NCI-H1417 treated with DMSO at 0.1 percent for 48 hours (cell line): ENCODE results near the gene MAPKAPK3.
A peak's percentile ranks its signal among the peaks of the same experiment; 100 is the strongest.

Experiments used
- DNase-seq: peaks from one replicate; lab custom pipeline; 2025; lab: John Stamatoyannopoulos, UW

MAPKAPK3 gene

DNA sequence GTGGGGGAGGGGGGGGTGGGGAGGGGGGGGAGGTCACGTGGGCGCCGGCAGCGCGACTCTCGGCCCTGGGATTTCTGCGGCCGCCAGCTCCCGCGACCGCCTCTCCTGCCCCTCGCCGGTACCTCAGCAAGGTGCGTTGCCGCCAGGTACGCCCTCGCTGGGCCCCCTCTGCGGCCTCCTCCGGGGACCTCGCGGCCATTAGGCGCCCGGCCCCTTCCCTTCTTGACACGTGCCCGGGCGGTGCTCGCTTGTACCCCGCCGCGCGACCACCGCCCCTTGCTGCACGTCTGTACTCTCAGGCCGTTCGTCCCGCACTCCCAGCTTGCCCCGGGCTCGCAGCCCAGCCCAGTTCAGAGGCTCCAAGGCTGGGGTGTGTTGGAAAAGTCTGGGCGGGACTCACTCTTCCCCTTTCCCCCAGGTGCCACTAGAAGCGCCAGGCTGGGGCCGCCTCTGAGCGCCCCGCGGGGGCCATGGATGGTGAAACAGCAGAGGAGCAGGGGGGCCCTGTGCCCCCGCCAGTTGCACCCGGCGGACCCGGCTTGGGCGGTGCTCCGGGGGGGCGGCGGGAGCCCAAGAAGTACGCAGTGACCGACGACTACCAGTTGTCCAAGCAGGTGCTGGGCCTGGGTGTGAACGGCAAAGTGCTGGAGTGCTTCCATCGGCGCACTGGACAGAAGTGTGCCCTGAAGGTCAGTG lies at the start of gene MAPKAPK3:
MAPKAPK3 (plus strand) TSS at position 56 of the 696 bp plus-strand sequence; CDS start at position 471, 415 bp downstream.
- DNase-seq: no peak

GRCh38 chr3:50567386-50568167 lies 49.4 kb upstream of the MAPKAPK3 start, which contains the start of gene C3orf18:
Gene C3orf18, minus strand, starts transcription at chr3:50567747. Its CDS starts 2,048 bp downstream, at chr3:50565699.
- DNase-seq: peak; percentile 6

DNA sequence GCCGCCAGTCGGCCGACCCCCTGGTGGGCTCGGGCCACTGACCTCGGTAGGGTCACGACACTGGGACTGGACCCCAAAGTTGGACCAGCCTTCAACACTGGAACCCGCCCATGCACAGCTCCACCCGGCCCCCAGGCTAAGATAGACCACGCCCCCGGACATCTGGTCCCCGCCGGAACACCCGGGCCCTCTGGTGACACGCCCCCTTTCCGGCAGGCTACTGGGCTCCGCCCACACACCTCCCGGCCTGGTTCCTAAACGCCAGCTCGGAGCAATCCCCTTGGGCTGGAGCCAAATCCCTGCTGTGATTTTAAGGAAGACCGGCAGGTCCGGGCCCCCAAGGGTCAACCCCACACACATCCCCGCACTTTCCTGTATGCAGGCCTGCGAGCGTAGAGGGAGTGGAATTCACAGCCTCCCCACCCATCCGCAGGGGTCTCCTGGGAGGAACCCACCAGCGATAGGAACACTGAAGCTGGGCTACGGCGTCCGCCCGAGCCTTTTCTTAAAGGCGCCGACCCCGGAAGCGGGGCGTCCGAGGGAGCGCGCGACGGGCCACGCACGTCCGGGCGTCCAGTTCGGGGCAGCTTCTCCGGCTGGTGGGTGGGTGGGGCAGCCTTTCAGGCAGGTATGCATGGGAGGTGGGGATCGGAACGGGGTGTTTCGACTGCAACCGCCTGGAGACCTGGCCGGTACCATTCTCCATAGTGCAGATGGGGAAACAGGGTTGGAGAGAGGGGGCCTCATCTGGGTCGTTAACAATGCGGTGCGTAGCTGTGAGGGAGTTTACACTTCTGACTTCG lies 47.8 kb upstream of the MAPKAPK3 start, which contains the start of gene HEMK1:
HEMK1 (plus strand) TSS at position 576 of the 803 bp plus-strand sequence. CDS start 1,583 bp downstream, outside the sequence.
- DNase-seq: peak; percentile 57

DNA sequence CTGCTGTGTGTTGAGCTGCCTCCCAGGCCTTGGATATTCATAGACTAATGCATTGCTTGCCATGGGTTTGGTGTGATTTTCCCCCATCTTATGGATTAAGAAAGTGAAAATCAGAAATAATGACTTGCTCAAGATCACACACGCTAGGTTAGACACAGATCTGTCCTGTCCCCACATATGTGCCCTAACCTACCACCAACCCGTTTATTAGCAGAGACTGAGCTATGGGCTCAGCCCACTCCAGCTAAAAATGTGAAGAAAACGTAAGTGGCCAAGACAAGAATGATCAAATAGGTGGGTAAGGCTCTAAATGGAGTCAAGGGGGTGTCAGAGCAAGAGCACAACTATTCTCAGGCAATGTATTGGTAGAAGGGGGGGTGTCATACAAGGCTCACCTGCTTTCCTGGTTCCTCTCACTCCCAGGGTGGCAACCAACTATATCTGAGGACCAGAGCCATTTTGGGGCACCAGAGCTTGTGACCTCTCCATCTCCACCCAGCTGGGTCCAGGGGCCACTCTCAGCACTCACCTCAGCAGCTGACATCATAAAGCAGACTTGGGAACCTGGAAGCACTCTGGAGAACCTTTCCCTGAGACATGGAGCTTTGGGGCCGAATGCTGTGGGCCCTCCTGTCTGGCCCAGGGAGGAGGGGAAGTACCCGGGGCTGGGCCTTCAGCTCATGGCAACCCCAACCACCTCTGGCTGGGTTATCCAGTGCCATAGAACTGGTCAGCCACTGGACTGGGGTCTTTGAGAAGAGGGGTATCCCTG lies 46.3 kb upstream of the MAPKAPK3 start:
- no peak for DNase-seq

- DNase-seq: no peak
These were observed 45.5 kb upstream of the MAPKAPK3 start for GRCh38 chr3:50571486-50571885.

DNA sequence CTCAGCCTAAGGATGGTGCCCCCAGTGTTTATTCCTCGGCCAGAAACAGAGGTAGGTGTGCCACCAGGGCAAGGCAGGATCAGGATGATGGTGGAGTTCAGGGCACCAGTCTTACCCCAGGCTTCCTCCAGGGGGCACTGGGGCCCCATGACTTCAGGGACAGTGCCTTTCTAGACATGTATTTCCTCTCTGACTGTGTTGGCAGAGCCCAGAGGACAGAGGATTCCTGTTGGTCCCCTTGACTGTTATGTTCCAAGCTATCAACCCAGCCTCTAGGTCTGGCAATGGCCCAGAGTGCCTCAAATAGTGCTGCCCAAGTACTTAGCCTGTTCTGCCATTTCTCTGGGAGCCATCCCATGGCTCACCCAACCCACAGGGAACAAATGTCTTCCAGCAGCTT lies 44.8 kb upstream of the MAPKAPK3 start:
- DNase-seq: no peak

- DNase-seq: no peak
These were observed 44.1 kb upstream of the MAPKAPK3 start for GRCh38 chr3:50572801-50573371.

GRCh38 chr3:50573566-50574443 lies 43.1 kb upstream of the MAPKAPK3 start:
- DNase-seq: no peak

- DNase-seq: no peak
These were observed 42.5 kb upstream of the MAPKAPK3 start for GRCh38 chr3:50574444-50574831.

- no peak for DNase-seq
These were observed 41.6 kb upstream of the MAPKAPK3 start for GRCh38 chr3:50575372-50575771.

DNA sequence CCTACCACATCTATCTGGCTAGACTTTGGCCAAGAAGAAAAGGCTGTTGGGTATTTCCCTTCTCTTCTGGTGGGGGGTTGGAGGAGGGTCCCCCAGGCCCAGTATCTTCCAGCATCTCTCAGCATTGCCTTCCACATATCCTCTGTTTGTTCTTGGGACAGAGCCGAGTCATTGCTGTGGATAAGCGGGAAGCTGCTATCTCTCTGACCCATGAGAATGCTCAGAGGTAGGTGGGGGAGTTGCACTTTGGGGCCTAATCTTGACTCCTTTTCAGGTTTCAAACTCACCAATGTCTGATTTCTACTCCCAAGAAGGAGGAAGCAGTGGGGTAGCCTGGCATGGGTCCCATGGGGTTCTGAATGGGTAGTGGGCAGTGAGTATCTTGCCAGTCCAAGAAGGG lies 39.6 kb upstream of the MAPKAPK3 start:
- DNase-seq: no peak

- DNase-seq: no peak
These were observed 36.1 kb upstream of the MAPKAPK3 start for GRCh38 chr3:50580683-50581458.

DNA sequence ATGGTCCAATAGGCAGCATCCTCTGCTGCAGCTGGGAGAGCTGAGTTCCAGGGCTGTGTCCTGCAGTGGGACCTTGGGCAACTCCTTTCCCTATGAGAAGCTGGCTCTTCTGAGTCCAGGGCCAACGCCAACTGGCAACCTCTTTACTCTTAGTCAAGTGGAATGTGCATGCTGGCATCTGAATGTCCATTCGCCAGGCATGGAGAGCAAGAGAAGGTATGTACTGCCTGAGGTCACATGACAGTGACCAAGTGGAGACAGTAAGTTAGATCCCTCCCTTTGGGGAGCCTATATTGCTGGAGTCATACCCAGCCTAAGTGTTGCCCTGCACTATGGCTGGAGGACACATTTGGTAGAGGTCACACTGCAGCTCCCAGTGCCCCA lies 35.5 kb upstream of the MAPKAPK3 start:
- no peak for DNase-seq

DNA sequence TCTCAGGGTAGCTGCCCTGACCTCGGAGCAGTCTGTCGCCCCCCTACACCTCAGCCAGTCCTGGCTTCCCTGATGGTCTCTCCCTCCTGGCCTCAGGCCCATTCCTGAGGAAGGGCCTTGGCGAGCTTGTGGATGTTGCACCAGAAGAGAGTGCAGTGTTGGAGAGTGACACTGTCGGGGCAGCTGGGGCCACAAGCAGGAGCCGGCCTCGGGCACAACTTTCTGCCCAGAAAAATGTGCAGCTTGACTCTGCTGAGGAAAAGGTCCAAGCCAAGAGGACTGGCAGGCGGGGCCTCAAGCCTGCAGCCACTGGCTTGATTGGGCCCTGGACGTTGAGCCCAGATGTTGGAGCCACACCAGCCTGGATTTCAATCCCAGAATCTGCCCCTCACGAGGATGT lies 34.9 kb upstream of the MAPKAPK3 start:
- no peak for DNase-seq

- no peak for DNase-seq
These were observed 33.1 kb upstream of the MAPKAPK3 start for GRCh38 chr3:50583897-50584296.

- DNase-seq: no peak
These were observed 32.6 kb upstream of the MAPKAPK3 start for GRCh38 chr3:50584391-50584790.

GRCh38 chr3:50585919-50586762 lies 30.8 kb upstream of the MAPKAPK3 start:
- no peak for DNase-seq

GRCh38 chr3:50586763-50587070 lies 30.2 kb upstream of the MAPKAPK3 start:
- DNase-seq: no peak

DNA sequence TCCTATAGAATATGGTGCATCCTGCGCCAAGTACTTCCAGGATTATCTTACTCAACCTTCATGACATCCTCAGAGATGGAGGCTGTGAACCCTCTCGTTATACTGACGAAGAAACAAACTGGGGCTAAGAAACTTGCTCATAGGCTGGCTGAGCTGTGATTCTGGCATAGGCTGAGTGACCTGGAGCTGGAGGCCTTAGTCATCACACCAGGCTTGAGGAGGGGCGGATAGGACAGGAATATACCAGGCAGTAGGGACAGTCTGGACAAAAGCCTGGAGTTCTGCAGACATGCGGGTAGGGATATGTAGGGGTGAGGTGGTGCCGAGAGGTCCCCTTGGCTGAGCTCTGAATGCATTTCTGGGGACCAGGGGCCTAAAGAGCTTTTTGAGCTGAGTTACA lies 29.6 kb upstream of the MAPKAPK3 start:
- no peak for DNase-seq
